UCSD-AML1 (cell line): Measurements from ENCODE around the gene ASMTL.
"Not testable (repeated sequence)": the region's sequence is repeated elsewhere in the genome, so short reads cannot be mapped to it uniquely, and the experiment has no call there.

Experiments
- DNase-seq: peaks from one replicate; lab custom pipeline; 2025; ENCODE audit not compliant: unreplicated experiment; lab: John Stamatoyannopoulos, UW

ASMTL gene

DNA sequence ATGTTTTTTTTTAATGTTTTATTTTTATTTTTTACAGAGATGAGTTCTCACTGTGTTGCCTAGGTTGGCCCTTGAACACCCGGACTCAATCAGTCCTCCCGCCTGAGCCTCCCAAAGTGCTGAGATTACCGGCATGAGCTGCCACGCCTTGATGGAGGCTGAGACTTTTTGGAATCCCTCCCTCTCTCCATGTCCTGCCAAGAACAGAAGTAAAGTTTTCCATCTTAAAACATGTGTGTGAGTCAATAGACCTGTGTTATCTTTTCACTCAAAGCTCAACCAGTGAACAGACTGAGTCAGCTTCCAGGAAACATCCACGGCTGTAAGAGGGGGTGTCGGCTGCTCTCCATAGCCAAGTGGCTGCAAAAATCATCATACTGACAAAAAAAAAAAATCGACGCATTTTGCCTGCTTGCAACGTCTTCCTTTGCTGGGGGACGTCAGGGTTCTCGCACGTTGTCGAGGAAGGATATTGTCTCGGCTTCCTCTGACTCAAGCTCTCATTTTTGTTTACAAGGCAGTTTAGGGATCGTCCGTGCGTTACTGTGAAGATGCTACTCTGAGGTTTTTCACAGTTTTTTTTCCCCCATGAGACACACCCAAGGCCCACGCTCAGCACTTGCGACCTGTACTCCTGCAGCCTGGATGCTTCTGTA, 10.0 kb upstream of the ASMTL start:
- DNase-seq: no peak

GRCh38 chrX:1462110-1462509, 9.4 kb upstream of the ASMTL start:
- no peak for DNase-seq

DNA sequence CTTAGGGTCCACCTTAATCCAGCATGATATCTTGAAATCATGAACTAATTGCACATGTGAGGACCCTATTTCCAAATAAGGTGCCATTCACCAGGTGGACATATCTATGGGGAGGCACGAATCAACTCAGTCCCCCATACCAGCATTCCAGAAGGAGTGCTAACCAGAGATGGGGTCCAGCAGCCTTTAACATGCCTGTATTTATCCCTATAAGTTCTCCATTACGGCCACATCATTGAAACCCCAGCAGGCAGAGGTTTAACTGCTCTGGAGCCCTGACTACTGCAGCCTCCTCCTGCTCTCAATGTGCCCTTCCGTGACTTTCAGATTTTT, 3.2 kb upstream of the ASMTL start:
- DNase-seq: no peak

DNA sequence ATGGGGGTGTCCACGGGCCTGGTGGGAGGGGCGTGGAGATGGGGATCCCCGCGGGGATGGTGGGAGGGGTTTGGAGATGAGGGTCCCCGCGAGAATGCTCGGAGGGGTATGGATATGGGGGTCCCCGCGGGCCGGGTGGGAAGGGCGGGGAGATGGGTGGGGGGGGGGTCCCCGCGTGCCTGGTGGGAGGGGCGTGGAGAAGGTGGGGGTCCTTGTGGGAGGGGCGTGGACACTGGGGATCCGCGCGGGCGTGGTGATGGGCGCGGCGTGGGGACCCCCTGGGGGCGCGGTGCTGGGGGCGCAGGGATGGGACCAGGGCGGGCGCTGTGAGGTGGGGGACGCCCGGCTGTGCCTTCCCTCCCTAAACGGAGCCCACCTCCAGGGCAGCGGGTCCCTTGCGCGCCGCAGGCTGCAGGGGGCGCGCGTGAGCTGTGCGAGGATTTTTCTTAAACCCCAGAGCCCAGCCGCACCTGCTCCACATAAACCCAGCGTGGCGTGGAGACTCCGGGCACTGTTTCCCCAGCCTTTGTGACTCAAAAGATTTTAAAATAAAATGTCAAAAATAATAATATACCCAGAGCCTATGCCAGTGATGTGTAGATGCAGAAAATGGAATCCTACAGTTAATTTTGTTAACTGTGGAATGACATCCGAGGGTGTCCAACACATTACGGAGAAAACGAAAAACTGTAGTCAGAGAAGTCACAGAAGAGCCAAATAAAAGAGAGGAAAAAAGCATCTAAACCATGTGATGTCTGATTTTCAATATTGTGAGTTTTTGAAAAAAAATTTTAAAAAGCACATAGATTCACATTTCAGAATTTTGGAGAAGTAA, 1.5 kb upstream of the ASMTL start:
- no peak for DNase-seq

- DNase-seq: no peak
These were observed 680 bp upstream of the ASMTL start for GRCh38 chrX:1453395-1453783.

DNA sequence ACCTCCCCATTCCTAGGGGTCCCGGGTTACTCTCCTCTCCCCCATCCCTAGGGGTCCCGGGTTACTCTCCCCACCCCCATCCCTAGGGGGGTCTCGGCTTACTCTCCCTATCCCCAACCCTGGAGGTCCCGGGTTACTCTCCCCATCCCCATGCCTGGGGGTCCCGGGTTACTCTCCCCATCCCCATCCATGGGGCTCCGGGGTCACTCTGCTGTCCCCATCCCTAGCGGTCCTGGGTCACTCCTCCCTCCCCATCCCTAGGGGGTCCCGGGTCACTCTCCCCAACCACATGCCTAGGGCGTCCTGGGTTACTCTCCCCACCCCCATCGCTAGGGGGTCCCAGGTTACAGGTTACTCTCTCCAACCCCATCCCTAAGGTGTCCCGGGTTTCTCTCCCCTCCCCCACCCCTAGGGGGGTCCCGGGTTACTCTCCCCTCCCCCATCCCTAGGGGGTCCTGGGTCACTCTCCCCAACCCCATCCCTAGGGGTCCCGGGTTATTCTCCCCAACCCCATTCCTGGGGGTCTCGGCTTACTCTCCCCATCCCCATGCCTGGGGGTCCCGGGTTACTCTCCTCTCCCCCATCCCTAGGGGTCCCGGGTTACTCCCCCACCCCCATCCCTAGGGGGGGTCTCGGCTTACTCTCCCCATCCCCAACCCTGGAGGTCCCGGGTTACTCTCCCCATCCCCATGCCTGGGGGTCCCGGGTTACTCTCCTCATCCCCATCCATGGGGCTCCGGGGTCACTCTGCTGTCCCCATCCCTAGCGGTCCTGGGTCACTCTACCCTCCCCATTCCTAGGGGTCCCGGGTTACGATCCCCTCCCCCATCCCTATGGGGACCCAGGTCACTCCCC, 821 bp downstream of the ASMTL start:
- DNase-seq: no peak

DNA sequence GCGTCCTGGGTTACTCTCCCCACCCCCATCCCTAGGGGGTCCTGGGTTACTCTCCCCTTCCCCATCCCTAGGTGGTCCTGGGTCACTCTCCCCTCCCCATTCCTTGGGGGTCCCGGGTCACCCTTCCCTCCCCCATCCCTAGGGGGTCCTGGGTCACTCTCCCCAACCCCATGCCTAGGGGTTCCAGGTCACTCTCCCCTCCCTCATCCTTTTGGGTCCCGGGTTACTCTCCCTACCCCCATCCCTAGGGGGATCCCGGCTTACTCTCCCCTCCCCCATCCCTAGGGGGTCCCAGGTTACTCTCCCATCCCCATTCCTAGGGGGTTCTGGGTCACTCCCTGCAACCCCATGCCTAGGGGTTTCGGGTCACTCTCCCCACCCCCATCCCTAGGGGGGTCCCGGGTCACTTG, 1.5 kb downstream of the ASMTL start:
- DNase-seq: no peak

GRCh38 chrX:1450361-1451161, 2.1 kb downstream of the ASMTL start:
- no peak for DNase-seq

DNA sequence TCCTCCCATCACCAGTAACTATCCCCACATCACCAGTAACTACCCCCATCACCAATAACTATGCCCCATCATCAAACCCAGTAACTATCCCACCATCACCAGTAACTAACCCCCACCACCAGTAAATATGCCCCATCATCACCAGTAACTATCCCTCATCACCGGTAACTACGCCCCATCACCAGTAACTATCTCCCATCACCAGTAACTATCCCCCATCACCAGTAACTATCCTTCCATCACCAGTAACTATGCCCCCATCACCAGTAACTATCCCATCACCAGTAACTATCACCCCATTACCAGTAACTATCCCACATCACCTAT, 2.9 kb downstream of the ASMTL start:
- DNase-seq: no peak

GRCh38 chrX:1449036-1449822, 3.5 kb downstream of the ASMTL start:
- DNase-seq: no peak

DNA sequence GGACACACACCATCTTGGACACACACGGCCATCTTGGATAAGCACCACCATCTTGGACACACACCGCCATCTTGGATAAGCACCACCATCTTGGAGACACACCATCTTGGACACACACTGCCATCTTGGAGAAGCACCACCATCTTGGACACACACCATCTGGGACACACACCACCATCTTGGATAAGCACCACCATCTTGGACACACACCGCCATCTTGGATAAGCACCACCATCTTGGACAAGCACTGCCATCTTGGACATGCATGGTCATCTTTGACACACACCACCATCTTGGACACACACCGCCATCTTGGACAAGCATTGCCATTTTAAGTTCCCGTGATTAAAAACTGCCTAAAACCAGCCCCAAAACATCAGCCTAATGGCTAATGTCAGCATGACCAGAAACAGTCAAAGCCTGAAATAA, 4.1 kb downstream of the ASMTL start:
- not testable (repeated sequence) for DNase-seq

DNA sequence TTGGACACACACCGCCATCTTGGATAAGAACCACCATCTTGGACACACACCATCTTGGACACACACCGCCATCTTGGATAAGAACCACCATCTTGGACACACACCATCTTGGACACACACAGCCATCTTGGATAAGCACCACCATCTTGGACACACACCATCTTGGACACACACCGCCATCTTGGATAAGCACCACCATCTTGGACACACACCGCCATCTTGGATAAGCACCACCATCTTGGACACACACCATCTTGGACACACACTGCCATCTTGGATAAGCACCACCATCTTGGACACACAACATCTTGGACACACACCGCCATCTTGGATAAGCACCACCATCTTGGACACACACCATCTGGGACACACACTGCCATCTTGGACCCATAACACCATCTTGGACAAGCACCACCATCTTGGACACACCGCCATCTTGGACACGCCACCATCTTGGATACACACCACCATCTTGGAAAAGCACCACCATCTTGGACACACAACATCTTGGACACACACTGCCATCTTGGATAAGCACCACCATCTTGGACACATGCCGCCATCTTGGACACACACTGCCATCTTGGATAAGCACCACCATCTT, 4.6 kb downstream of the ASMTL start:
- not testable (repeated sequence) for DNase-seq

GRCh38 chrX:1446984-1447968, 5.4 kb downstream of the ASMTL start:
- not testable (repeated sequence) for DNase-seq

GRCh38 chrX:1444561-1445500, 7.9 kb downstream of the ASMTL start:
- DNase-seq: no peak

GRCh38 chrX:1443496-1444075, 9.1 kb downstream of the ASMTL start:
- no peak for DNase-seq

DNA sequence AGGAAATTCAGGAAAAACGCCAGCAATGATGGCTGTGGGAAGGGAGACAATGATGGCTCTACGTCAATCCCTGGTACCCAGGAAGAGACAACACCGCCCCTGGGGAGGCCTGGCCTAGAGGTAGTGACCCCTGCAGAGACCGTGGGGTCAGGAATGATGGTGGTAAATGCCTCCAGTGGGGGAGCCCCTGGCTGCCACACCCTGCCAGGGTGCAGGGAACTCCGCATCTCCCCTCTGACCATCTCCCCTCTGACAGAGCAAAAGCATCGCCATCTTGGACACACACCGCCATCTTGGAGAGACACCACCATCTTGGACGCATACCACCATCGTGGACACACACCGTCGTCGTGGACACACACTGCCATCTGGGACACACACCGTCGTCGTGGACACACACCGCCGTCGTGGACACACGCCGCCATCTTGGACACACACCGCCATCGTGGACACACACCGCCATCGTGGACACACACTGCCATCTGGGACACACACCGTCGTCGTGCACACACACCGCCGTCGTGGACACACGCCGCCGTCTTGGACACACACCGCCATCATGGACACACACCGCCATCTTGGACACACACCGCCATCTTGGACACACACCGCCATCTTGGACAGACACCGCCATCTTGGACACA, 9.9 kb downstream of the ASMTL start:
- DNase-seq: no peak
